HepG2 (cell line): ENCODE measurements around the gene DPEP2NB. TPM values are rescaled to one million over a fixed set of nuclear protein-coding genes. Genes with fewer than 3 reads are reported as not detected.

ENCODE experiments used
- ARID5B ChIP-seq: IDR thresholded peaks from 2 replicates; pipeline ENCODE4 v1.4.0; 2020; ENCODE audit warnings: mild to moderate bottlenecking, missing genetic modification reagents
- ASH2L ChIP-seq: fragments of 300-600, 200-600 bp; sonication (generic); IDR thresholded peaks from 2 replicates; pipeline ENCODE4 v1.7.0; 2017; ENCODE audit warnings: low read depth, mild to moderate bottlenecking, moderate library complexity, mixed read lengths, low read length; ENCODE audit not compliant: insufficient read length
- BORCS8-MEF2B ChIP-seq: sonication (generic); formaldehyde crosslinking; IDR thresholded peaks from 2 replicates; pipeline ENCODE4 v1.8.0; 2022; ENCODE audit warnings: mild to moderate bottlenecking, missing genetic modification reagents
- CCDC6 ChIP-seq: sonication (generic); formaldehyde crosslinking; IDR thresholded peaks from 2 replicates; pipeline ENCODE4 v1.8.1; 2022; ENCODE audit warnings: mild to moderate bottlenecking, missing genetic modification reagents, moderate library complexity
- ESRRA ChIP-seq: sonication (generic); formaldehyde crosslinking; IDR thresholded peaks from 2 replicates; pipeline ENCODE4 v1.5.1; 2020; ENCODE audit warnings: mild to moderate bottlenecking, low read depth, missing genetic modification reagents
- GLI4 ChIP-seq: sonication (generic); formaldehyde crosslinking; IDR thresholded peaks from 2 replicates; pipeline ENCODE4 v1.5.1; 2020; ENCODE audit warnings: missing genetic modification reagents, mild to moderate bottlenecking, moderate library complexity, borderline replicate concordance
- IKZF4 ChIP-seq: sonication (generic); formaldehyde crosslinking; IDR thresholded peaks from 2 replicates; pipeline ENCODE4 v1.5.1; 2020; ENCODE audit warnings: borderline replicate concordance, mild to moderate bottlenecking, low read depth, missing genetic modification reagents; ENCODE audit errors: not compliant biosample characterization
- JARID2 ChIP-seq: sonication (generic); formaldehyde crosslinking; IDR thresholded peaks from 2 replicates; pipeline ENCODE4 v1.8.1; 2023; ENCODE audit warnings: missing genetic modification reagents, inconsistent platforms; ENCODE audit not compliant: insufficient replicate concordance
- MAF1 ChIP-seq: sonication (generic); formaldehyde crosslinking; IDR thresholded peaks from 2 replicates; pipeline ENCODE4 v1.5.0; 2020; ENCODE audit warnings: missing genetic modification reagents, borderline replicate concordance
- MIXL1 ChIP-seq: IDR thresholded peaks from 2 replicates; pipeline ENCODE4 v1.6.1; 2016
- NAIF1 ChIP-seq: sonication (generic); formaldehyde crosslinking; IDR thresholded peaks from 2 replicates; pipeline ENCODE4 v1.5.0; 2020; ENCODE audit warnings: mild to moderate bottlenecking, missing genetic modification reagents, borderline replicate concordance
- NFAT5 ChIP-seq: sonication (generic); formaldehyde crosslinking; IDR thresholded peaks from 2 replicates; pipeline ENCODE4 v1.4.0; 2020; ENCODE audit warnings: missing genetic modification reagents
- SP140L ChIP-seq: sonication (generic); formaldehyde crosslinking; IDR thresholded peaks from 2 replicates; pipeline ENCODE4 v1.4.0; 2020; ENCODE audit warnings: missing genetic modification reagents, borderline replicate concordance
- SUZ12 ChIP-seq: fragments of 150-350 bp; IDR thresholded peaks from 2 replicates; pipeline ENCODE4 v1.6.1; 2014; ENCODE audit warnings: low read depth, low read length
- ZNF251 ChIP-seq: sonication (generic); formaldehyde crosslinking; IDR thresholded peaks from 2 replicates; pipeline ENCODE4 v1.9.0; 2021; ENCODE audit warnings: mild to moderate bottlenecking, missing genetic modification reagents
- ZNF564 ChIP-seq: sonication (generic); formaldehyde crosslinking; IDR thresholded peaks from 2 replicates; pipeline ENCODE4 v1.8.1; 2023; ENCODE audit warnings: mild to moderate bottlenecking, missing genetic modification reagents
- ZNF567 ChIP-seq: sonication (generic); formaldehyde crosslinking; IDR thresholded peaks from 2 replicates; pipeline ENCODE4 v1.8.1; 2023; ENCODE audit warnings: mild to moderate bottlenecking, missing genetic modification reagents, borderline replicate concordance
- ZNF790 ChIP-seq: sonication (generic); formaldehyde crosslinking; IDR thresholded peaks from 2 replicates; pipeline ENCODE4 v1.8.0; 2022; ENCODE audit warnings: missing genetic modification reagents, mild to moderate bottlenecking, borderline replicate concordance
- ZSCAN20 ChIP-seq: sonication (generic); formaldehyde crosslinking; IDR thresholded peaks from 2 replicates; pipeline ENCODE4 v1.4.0; 2020; ENCODE audit warnings: missing genetic modification reagents, mild to moderate bottlenecking, borderline replicate concordance
- polyA plus RNA-seq, 8 experiments: library from polyadenylated mRNA; depleted of rRNA in 3 of 8; stranded (reverse) in 7 of 8; unstranded in 1 of 8; fragments of >200 nt; fragmentation: Illumina TruSeq in 4 of 8; extraction: Trizol in 4 of 8; gene quantifications; 2 replicates each; pipeline versions ENCODE4 v1.2.1 to v1.2.3, GENCODE V29; 2011 to 2016; ENCODE audit warnings: low read depth in 4 of 8, missing spikeins in 1 of 8, mixed read lengths in 1 of 8; ENCODE audit not compliant: insufficient read depth in 1 of 8
- total RNA-seq, 5 experiments: library from RNA; depleted of rRNA; stranded (reverse); fragments of >200 nt; fragmentation: Illumina TruSeq; extraction: Trizol; gene quantifications; 2 replicates each; pipeline ENCODE4 v1.2.3, GENCODE V29; 2016; ENCODE audit warnings: low read depth in 1 of 5

The DPEP2NB gene
- total and polyA plus RNA-seq, 2 of the 13 experiments (the other 11 are each of a cell fraction or from before 2014, with no cell fraction given) = not detected

- TF ChIP-seq NFAT5 (CRISPR knock-in tag) = 0 out of 2 replicates have a peak, but pooled peaks have one; percentile 37
- TF ChIP-seq IKZF4 (CRISPR knock-in tag) = peak; percentile 57
- TF ChIP-seq GLI4 = peak; percentile 9; the same call in 1 of the 2 replicates
- peak; percentile 61; the same call in 1 of the 2 replicates for TF ChIP-seq BORCS8-MEF2B (CRISPR knock-in tag)
- no peak for TF ChIP-seq ESRRA (CRISPR knock-in tag)
- TF ChIP-seq ZNF251 (CRISPR knock-in tag) = no peak
- no peak for TF ChIP-seq SP140L (CRISPR knock-in tag)
- no peak; the same call in 1 of the 2 replicates for TF ChIP-seq ZNF790 (CRISPR knock-in tag)
- TF ChIP-seq ASH2L = peak; percentile 83
- peak; percentile 56; the same call in 1 of the 2 replicates for TF ChIP-seq CCDC6 (CRISPR knock-in tag)
- TF ChIP-seq ARID5B (CRISPR knock-in tag) = peak; percentile 75
- TF ChIP-seq NAIF1 (CRISPR knock-in tag) = peak; percentile 90; the same call in 1 of the 2 replicates
- peak; percentile 84; the same call in 1 of the 2 replicates for TF ChIP-seq ZNF564 (CRISPR knock-in tag)
- TF ChIP-seq ZSCAN20 (CRISPR knock-in tag) = 0 out of 2 replicates have a peak, but pooled peaks have one; percentile 14
- TF ChIP-seq ZNF567 (CRISPR knock-in tag) = peak; percentile 68; the same call in 1 of the 2 replicates
- no peak for TF ChIP-seq MAF1 (CRISPR knock-in tag)
- no peak for TF ChIP-seq JARID2
- TF ChIP-seq SUZ12 = no peak
- no peak; the same call in 1 of the 2 replicates for TF ChIP-seq MIXL1 (CRISPR knock-in tag)
Measured at GRCh38 chr16:67968400-67969253, 47.1 kb downstream of the DPEP2NB start, which contains the start of gene SLC12A4 (continued).
